ENCODE measurements around the gene CD46.
A peak's percentile ranks its signal among the peaks of the same experiment; 100 is the strongest.

The CD46 gene

GRCh38 chr1:207814469-207814868 is 62.6 kb downstream of the CD46 start:
- no peak for DNase-seq (ENCODE audit: low read depth)

GRCh38 chr1:207815466-207815865 is 63.6 kb downstream of the CD46 start:
- no peak for DNase-seq (ENCODE audit: low read depth)

GRCh38 chr1:207815913-207816291 is 64.0 kb downstream of the CD46 start:
- DNase-seq (ENCODE audit: low read depth), result no peak

- no peak for DNase-seq (ENCODE audit: low read depth)
Observed at GRCh38 chr1:207817166-207817565, 65.3 kb downstream of the CD46 start.

- no peak for DNase-seq (ENCODE audit: low read depth)
Observed at GRCh38 chr1:207817778-207818751, 66.2 kb downstream of the CD46 start.

GRCh38 chr1:207818971-207819451 is 67.2 kb downstream of the CD46 start:
- DNase-seq (ENCODE audit: low read depth), result no peak

GRCh38 chr1:207820568-207821463 is 69.0 kb downstream of the CD46 start:
- no peak for DNase-seq (ENCODE audit: low read depth)

GRCh38 chr1:207821464-207822045 is 69.7 kb downstream of the CD46 start:
- no peak for DNase-seq (ENCODE audit: low read depth)

GRCh38 chr1:207822124-207822601 is 70.3 kb downstream of the CD46 start:
- no peak for DNase-seq (ENCODE audit: low read depth)

- peak; percentile 74 for DNase-seq (ENCODE audit: low read depth)
Observed at GRCh38 chr1:207822602-207823451, 71.0 kb downstream of the CD46 start.

GRCh38 chr1:207823531-207823879 is 71.7 kb downstream of the CD46 start:
- no peak for DNase-seq (ENCODE audit: low read depth)

- peak; percentile 73 for DNase-seq (ENCODE audit: low read depth)
Observed at GRCh38 chr1:207823880-207824566, 72.2 kb downstream of the CD46 start.

GRCh38 chr1:207824691-207825408 is 73.0 kb downstream of the CD46 start:
- no peak for DNase-seq (ENCODE audit: low read depth)

GRCh38 chr1:207825409-207825695 is 73.5 kb downstream of the CD46 start:
- DNase-seq (ENCODE audit: low read depth), result no peak

GRCh38 chr1:207825719-207826556 is 74.1 kb downstream of the CD46 start:
- peak; percentile 74 for DNase-seq (ENCODE audit: low read depth)

GRCh38 chr1:207826557-207827487 is 75.0 kb downstream of the CD46 start:
- no peak for DNase-seq (ENCODE audit: low read depth)

- DNase-seq (ENCODE audit: low read depth), result no peak
Observed at GRCh38 chr1:207827488-207827830, 75.6 kb downstream of the CD46 start.

- no peak for DNase-seq (ENCODE audit: low read depth)
Observed at GRCh38 chr1:207828046-207828445, 76.2 kb downstream of the CD46 start.

Data from T follicular helper cell (primary cell).